Peyer's patch (tissue), 4 donors: ENCODE measurements around the gene ZNF276. TPM values are rescaled to one million over a fixed set of nuclear protein-coding genes. Genes with fewer than 3 reads are reported as not detected.

ENCODE experiments used
- DNase-seq, 3 donors: peaks; one replicate each; pipeline ENCODE4 v3.0.0-alpha.2; 2017 to 2019
- H3K27ac ChIP-seq, 4 donors: fragments of 200-600 bp; sonication (generic); one replicate each; pipeline ENCODE4 v1.5.1; 2016 to 2019
- H3K27me3 ChIP-seq, 2 donors: fragments of 200-600 bp; sonication (generic); one replicate each; pipeline ENCODE4 v1.5.1; 2019
- H3K36me3 ChIP-seq, 3 donors: fragments of 200-600 bp; sonication (generic); one replicate each; pipeline ENCODE4 v1.5.1; 2016 to 2019
- H3K4me1 ChIP-seq, 4 donors: fragments of 200-600 bp; sonication (generic); one replicate each; pipeline ENCODE4 v1.5.1; 2016 to 2019
- H3K4me3 ChIP-seq, 4 donors: fragments of 200-600 bp; sonication (generic); 1 replicate in 3 of 4; 2 replicates in 1 of 4; pipeline ENCODE4 v1.5.1; 2016 to 2019; ENCODE audit warnings: mild to moderate bottlenecking in 1 of 4
- H3K9me3 ChIP-seq, 4 donors: fragments of 200-600 bp; sonication (generic); one replicate each; pipeline ENCODE4 v1.5.1; 2016 to 2019; ENCODE audit warnings: mild to moderate bottlenecking in 1 of 4
- CTCF ChIP-seq, 6 experiments: fragments of 450-650 bp in 4 of 6; fragments of 200-600 bp in 2 of 6; sonication (generic) in 1 of 6; IDR thresholded peaks; one replicate each; pipeline ENCODE4 v1.5.1; 2017 to 2019; ENCODE audit warnings: antibody characterized with exemption in 6 of 6, mild to moderate bottlenecking in 3 of 6, moderate library complexity in 1 of 6
- POLR2A ChIP-seq, 2 donors: fragments of 450-650 bp; IDR thresholded peaks; one replicate each; pipeline ENCODE4 v1.5.1; 2017; ENCODE audit warnings: antibody characterized with exemption in 2 of 2, mild to moderate bottlenecking in 2 of 2, moderate library complexity in 2 of 2
- total RNA-seq, 4 donors: library from RNA; depleted of rRNA; stranded (reverse); fragments of >200 nt; gene quantifications; one replicate each; pipeline ENCODE4 v1.1.0, GENCODE V29; 2016

ZNF276 gene
- total RNA-seq, 4 donors from 2014 or later, result 59.0 to 270 (median 125) TPM

- Histone ChIP-seq H3K9me3 (no peaks in the 10 kb centered on the region), H3K36me3 (no peaks in the 10 kb centered on the region), H3K27me3 (no peaks in the 10 kb centered on the region), H3K27ac (no peak overlapping the region), H3K4me1 (peaks cover 0 to 29% (median 8%) of the 10 kb centered on the region in 4 donors), H3K4me3 (no peak overlapping the region)
- no peak for TF ChIP-seq POLR2A (IDR thresholded peaks at IDR 0.05)
- no peak for TF ChIP-seq CTCF (IDR thresholded peaks at IDR 0.05)
- peak in 1 of 3 donors; percentile 48 for DNase-seq
Observed at GRCh38 chr16:89710709-89711564, 10.4 kb upstream of the ZNF276 start.

- Histone ChIP-seq H3K27ac (peak overlapping the region in 1 of 4 donors; percentile 49), H3K4me3 (peak overlapping the region; percentile 33 to 56 (median 46)), H3K4me1 (peaks cover 0 to 26% (median 5%) of the 10 kb centered on the region in 4 donors), H3K27me3 (no peaks in the 10 kb centered on the region), H3K36me3 (no peaks in the 10 kb centered on the region), H3K9me3 (no peaks in the 10 kb centered on the region)
- no peak for TF ChIP-seq POLR2A (IDR thresholded peaks at IDR 0.05)
- no peak for TF ChIP-seq CTCF (IDR thresholded peaks at IDR 0.05)
- DNase-seq, result peak; percentile 71 to 82 (median 78)
Observed at GRCh38 chr16:89711601-89712273, 9.6 kb upstream of the ZNF276 start.

GRCh38 chr16:89712274-89712781 lies 9.0 kb upstream of the ZNF276 start:
- Histone ChIP-seq H3K4me3 (peak overlapping the region; percentile 33 to 56 (median 46)), H3K36me3 (no peaks in the 10 kb centered on the region), H3K4me1 (peaks cover 0 to 26% (median 5%) of the 10 kb centered on the region in 4 donors), H3K9me3 (no peaks in the 10 kb centered on the region), H3K27me3 (no peaks in the 10 kb centered on the region), H3K27ac (peak overlapping the region in 1 of 4 donors; percentile 49)
- peak in 1 of 3 donors; percentile 45 for DNase-seq
- no peak for TF ChIP-seq CTCF (IDR thresholded peaks at IDR 0.05)
- no peak for TF ChIP-seq POLR2A (IDR thresholded peaks at IDR 0.05)

GRCh38 chr16:89716493-89716892 lies 4.8 kb upstream of the ZNF276 start:
- H3K4me3 ChIP-seq, result no peak overlapping the region
- DNase-seq, result no peak
- no peak overlapping the region for H3K27ac ChIP-seq
- no peaks in the 10 kb centered on the region for H3K9me3 ChIP-seq
- H3K27me3 ChIP-seq, result no peaks in the 10 kb centered on the region
- peaks cover 3 to 28% (median 12%) of the 10 kb centered on the region in 4 donors for H3K4me1 ChIP-seq
- no peaks in the 10 kb centered on the region for H3K36me3 ChIP-seq
- TF ChIP-seq POLR2A (IDR thresholded peaks at IDR 0.05) (no peak), CTCF (IDR thresholded peaks at IDR 0.05) (no peak)

GRCh38 chr16:89716916-89717687 lies 4.2 kb upstream of the ZNF276 start:
- TF ChIP-seq POLR2A (IDR thresholded peaks at IDR 0.05) (no peak), CTCF (IDR thresholded peaks at IDR 0.05) (no peak)
- Histone ChIP-seq H3K9me3 (no peaks in the 10 kb centered on the region), H3K4me1 (peaks cover 3 to 22% (median 10%) of the 10 kb centered on the region in 4 donors), H3K4me3 (no peak overlapping the region), H3K36me3 (no peaks in the 10 kb centered on the region), H3K27me3 (no peaks in the 10 kb centered on the region), H3K27ac (no peak overlapping the region)
- no peak for DNase-seq
